ENCODE measurements around the gene MRTFB.

The MRTFB gene

GRCh38 chr16:14069818-14070217 is 1.3 kb upstream of the MRTFB start:
- no peak for DNase-seq

- no peak for DNase-seq
These were observed 603 bp upstream of the MRTFB start for GRCh38 chr16:14070555-14070876.

GRCh38 chr16:14071576-14072271 is 605 bp downstream of the MRTFB start:
- no peak for DNase-seq

- no peak for DNase-seq
These were observed 1.2 kb downstream of the MRTFB start for GRCh38 chr16:14072360-14072759.

- no peak for DNase-seq
These were observed 3.4 kb downstream of the MRTFB start for GRCh38 chr16:14074544-14074943.

- DNase-seq = no peak
These were observed 6.8 kb downstream of the MRTFB start for GRCh38 chr16:14077918-14078317.

GRCh38 chr16:14086477-14086876 is 15.4 kb downstream of the MRTFB start:
- DNase-seq = no peak

GRCh38 chr16:14087181-14087580 is 16.1 kb downstream of the MRTFB start:
- DNase-seq = no peak

GRCh38 chr16:14087590-14088154 is 16.6 kb downstream of the MRTFB start:
- DNase-seq = no peak

GRCh38 chr16:14088155-14088753 is 17.1 kb downstream of the MRTFB start:
- DNase-seq = no peak

GRCh38 chr16:14089283-14089823 is 18.2 kb downstream of the MRTFB start:
- no peak for DNase-seq

- DNase-seq = no peak
These were observed 21.4 kb downstream of the MRTFB start for GRCh38 chr16:14092561-14092960.

GRCh38 chr16:14095883-14096551 is 24.9 kb downstream of the MRTFB start:
- no peak for DNase-seq

- no peak for DNase-seq
These were observed 26.3 kb downstream of the MRTFB start for GRCh38 chr16:14097182-14097959.

GRCh38 chr16:14098081-14098480 is 27.0 kb downstream of the MRTFB start:
- DNase-seq = no peak

- no peak for DNase-seq
These were observed 29.7 kb downstream of the MRTFB start for GRCh38 chr16:14100825-14101224.

GRCh38 chr16:14101415-14101814 is 30.3 kb downstream of the MRTFB start:
- no peak for DNase-seq

- no peak for DNase-seq
These were observed 32.0 kb downstream of the MRTFB start for GRCh38 chr16:14102925-14103720.

- no peak for DNase-seq
These were observed 32.9 kb downstream of the MRTFB start for GRCh38 chr16:14104066-14104465.

- DNase-seq = no peak
These were observed 34.7 kb downstream of the MRTFB start for GRCh38 chr16:14105760-14106375.

- no peak for DNase-seq
These were observed 35.3 kb downstream of the MRTFB start for GRCh38 chr16:14106457-14106856.

GRCh38 chr16:14106961-14107360 is 35.8 kb downstream of the MRTFB start:
- no peak for DNase-seq
